SH-SY5Y (cell line): Measurements from ENCODE around the gene NELFCD.

Experiments
- GATA2 ChIP-seq: IDR thresholded peaks from 2 replicates; pipeline ENCODE4 v1.6.1; 2011; ENCODE audit warnings: mild to moderate bottlenecking, low read depth, low read length
- GATA3 ChIP-seq: IDR thresholded peaks from 2 replicates; pipeline ENCODE4 v1.6.1; 2011; ENCODE audit warnings: low read depth, mild to moderate bottlenecking, low read length, moderate library complexity

- TF ChIP-seq GATA2 (no peak), GATA3 (no peak)
Measured at GRCh38 chr20:59033093-59033492, 52.0 kb downstream of the NELFCD start.
